HG02973 (cell line): ENCODE data around the gene ZNF79.
"Not testable (repeated sequence)": the region's sequence is repeated elsewhere in the genome, so short reads cannot be mapped to it uniquely, and the experiment has no call there.

Experiments
- ATAC-seq: cut with Tn5 transposase; IDR thresholded peaks from one replicate; pipeline ENCODE4 v1.9.1; 2021; ENCODE audit warnings: moderate library complexity; ENCODE audit not compliant: unreplicated experiment

Gene ZNF79

DNA sequence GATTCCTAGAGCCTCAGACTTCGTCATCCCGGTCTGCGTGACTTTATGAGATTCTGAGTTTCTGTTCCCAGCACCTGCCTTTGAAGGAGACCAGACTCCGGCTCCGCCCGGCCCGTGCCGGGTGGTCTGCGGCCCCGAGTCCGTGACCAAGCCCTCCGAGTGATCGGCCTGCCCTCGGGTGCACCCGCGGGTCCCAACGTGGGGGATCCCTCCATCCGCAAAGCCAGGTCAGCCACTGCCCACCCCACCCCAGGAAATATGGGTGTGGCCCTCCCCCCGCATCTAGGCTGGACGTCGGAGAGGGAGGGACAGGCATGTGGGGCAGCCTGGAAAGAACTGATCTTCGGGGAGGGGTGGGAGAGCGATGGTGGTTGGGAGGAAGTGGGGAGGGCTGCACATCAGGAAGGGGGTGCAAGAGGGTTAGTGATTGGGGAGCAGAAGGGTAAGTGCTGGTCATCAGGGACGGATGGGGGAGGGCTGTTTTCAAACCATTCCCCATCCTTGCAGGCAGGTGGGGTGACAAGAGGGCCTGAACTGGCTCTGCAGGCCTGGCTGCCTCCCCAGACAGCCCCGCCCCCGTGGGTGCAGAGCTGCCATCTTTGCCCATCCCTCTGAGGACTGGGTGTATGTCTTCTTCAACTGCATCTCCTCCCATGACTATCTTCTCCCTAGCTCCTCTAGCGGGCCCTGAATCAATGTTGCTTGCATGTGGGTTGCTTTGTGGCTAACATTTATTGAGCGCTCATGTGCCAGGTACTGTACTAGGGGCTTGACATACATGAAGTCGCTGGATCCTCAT is 27.9 kb downstream of the ZNF79 start:
- peak; percentile 12 for ATAC-seq

GRCh38 chr9:127452691-127453090 is 28.5 kb downstream of the ZNF79 start:
- no peak for ATAC-seq

DNA sequence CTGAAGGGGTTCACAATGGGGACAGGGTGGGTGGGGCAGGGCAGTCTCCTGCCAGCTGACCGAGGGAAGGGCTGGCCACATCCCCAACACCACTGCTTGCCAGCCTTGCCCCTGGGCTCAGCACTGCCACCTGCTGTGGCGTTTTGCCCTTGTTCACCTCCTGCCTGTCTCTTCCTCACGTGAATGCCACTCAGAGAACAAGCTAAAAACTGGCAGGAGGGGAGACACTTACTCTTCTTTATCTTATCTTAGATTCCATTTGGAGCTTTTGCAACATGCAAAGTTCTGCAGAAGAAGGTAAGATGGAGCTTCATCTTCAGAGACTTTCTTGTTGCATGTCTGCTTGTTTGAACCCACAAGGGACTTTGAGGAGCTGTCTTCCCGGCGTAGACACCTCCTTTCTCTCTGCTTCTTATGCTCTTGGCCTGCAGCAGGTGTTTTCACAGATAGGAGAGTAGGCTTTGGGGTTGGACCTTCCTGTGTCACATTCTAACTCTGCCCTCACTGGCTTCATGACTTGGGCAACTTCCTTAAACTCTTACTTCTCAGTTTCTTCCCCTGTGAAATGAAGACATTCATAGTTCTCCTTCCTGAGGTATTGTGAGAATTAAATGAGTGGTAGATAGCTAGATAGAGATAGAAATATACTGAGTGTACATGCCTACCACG is 31.3 kb downstream of the ZNF79 start:
- no peak for ATAC-seq

GRCh38 chr9:127457191-127457878 is 33.2 kb downstream of the ZNF79 start:
- no peak for ATAC-seq

DNA sequence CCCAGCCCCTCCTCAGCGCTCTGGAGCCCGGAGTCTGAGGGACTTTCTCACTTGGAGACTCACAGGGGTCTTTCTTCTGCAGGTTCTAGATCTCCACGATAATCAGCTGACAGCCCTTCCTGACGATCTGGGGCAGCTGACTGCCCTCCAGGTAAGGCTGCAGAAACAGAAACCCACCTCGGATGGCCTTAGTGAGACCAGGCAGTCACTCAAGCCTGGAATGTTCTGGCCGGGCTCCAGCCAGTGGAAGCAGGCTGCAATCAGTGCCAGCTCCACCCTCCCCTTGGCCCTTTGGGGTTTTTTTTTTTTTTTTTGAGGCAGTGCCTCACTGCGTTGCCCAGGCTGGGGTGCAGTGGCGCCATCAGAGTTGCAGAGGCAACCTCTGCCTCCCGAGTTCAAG is 34.7 kb downstream of the ZNF79 start:
- ATAC-seq: no peak

GRCh38 chr9:127463382-127463781 is 39.2 kb downstream of the ZNF79 start:
- ATAC-seq: no peak

- no peak for ATAC-seq
Measured at GRCh38 chr9:127463911-127464310, 39.7 kb downstream of the ZNF79 start.

DNA sequence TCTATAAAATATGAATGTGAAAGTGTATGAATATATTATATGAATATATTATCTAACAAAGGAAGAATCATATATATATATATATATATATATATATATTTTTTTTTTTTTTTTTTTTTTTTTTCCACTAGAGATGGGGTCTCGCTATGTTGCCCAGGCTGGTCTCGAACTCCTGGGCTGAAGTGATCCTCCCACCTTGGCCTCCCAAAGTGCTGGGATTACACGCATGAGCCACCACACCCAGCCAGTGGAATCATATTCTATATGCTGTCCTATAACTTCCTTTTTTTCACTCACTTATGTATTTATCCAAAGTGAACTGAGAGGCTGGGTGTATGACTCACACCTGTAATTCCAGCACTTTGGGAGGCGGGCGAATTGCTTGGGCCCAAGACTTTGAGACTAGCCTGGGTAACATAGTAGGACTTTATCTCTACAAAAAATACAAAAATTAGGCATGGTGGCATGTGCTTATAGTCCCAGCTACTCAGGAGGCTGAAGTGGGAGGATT is 42.3 kb downstream of the ZNF79 start:
- not testable (repeated sequence) for ATAC-seq

GRCh38 chr9:127467621-127468020 is 43.4 kb downstream of the ZNF79 start:
- ATAC-seq: no peak

GRCh38 chr9:127470662-127471061 is 46.5 kb downstream of the ZNF79 start:
- no peak for ATAC-seq

DNA sequence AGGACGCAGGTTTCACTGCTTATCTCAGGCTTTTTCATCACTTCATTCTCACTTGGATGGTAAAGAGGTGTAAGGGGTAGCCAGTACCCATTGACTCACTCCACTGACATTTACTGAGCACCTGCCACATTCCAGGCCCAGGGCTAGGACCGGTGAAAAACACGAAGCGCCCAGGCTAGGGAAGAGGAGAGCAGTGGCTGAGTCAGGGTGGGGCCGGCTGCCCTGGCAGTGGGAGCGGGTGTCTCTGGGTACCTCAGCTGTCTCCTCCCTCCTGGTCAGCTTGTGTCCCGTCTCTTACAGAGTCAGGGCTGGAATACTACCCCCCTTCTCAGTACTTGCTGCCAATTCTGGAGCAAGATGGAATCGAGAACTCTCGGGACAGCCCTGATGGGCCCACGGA is 49.3 kb downstream of the ZNF79 start:
- ATAC-seq: no peak

- no peak for ATAC-seq
Measured at GRCh38 chr9:127473932-127474331, 49.8 kb downstream of the ZNF79 start.

- ATAC-seq: no peak
Measured at GRCh38 chr9:127474592-127474991, 50.4 kb downstream of the ZNF79 start.

GRCh38 chr9:127479507-127480081 is 55.4 kb downstream of the ZNF79 start:
- ATAC-seq: no peak

DNA sequence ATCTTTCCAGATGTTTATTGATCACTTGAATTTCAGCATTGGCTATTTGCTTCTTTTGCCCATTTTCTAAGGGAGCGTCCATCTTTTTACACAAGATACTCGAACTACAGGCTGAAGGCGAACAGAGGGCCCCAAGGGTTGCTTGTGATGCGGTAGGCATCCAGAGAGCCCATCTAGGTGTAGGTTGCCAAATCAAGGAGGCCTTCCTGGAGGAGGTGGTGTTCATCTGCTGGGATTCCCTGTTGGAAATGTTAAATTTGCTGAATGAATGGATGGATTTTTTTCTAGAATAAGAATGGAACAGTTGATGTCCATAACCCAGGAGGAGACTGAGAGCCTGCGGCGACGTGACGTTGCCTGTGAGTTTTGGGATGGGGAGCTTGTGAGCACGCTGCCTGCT is 58.5 kb downstream of the ZNF79 start:
- ATAC-seq: no peak

GRCh38 chr9:127485995-127486394 is 61.8 kb downstream of the ZNF79 start:
- no peak for ATAC-seq

GRCh38 chr9:127488946-127489345 is 64.8 kb downstream of the ZNF79 start:
- no peak for ATAC-seq

- ATAC-seq: no peak
Measured at GRCh38 chr9:127489471-127490115, 65.4 kb downstream of the ZNF79 start.

DNA sequence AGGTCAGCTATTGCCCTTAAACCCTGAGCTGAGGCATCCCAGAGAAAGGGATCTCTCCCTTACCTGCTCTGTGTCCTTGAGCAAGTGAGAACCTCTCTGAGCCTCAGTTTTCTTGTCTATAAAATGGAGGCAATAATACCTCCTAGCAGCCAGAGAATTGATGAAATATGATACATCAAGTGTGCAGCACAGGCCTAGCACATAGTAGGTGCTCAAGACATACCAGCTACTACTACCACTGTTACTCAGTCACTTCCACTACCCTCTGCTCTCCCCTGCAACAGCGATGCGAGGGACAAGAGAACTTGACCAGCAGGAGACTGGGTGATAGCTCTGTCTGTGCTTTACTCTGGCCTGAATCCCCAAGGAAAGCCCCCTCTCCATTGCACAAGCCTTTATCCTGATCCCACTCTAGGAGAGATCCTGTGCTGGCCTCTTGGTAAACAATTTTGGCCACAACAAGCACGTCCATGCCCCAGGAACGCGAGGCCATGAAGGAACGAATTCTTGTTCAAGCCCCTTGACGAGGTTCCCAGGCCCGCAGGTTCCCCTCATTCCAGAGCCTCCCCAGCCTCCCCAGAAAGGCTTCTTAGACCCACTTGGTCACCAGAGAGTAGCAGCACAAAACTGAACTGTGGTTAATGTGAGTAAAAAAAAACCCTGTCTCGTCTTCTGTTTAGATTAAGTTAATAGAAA is 66.5 kb downstream of the ZNF79 start:
- ATAC-seq: no peak

- no peak for ATAC-seq
Measured at GRCh38 chr9:127491516-127491915, 67.3 kb downstream of the ZNF79 start.
